ENCODE measurements around the gene PODXL.
"Not testable (repeated sequence)": the region's sequence is repeated elsewhere in the genome, so short reads cannot be mapped to it uniquely, and the experiment has no call there.

The PODXL gene

GRCh38 chr7:131480384-131481315, 75.8 kb downstream of the PODXL start:
- no peak for ATAC-seq (replicated peaks)
- Mint-ChIP-seq H3K4me3 (no peak overlapping the region), H3K36me3 (ENCODE audit: insufficient read depth) (peaks cover 14% of the 10 kb centered on the region), H3K4me1 (ENCODE audit: low read depth in 2 of 2) (no peaks in the 10 kb centered on the region), H3K27me3 (no peaks in the 10 kb centered on the region), H3K27ac (peak overlapping the region in 1 of 2 donors; percentile 28), H3K9me3 (no peaks in the 10 kb centered on the region)
- DNase-seq, result no peak

- no peaks in the 10 kb centered on the region for H3K9me3 Mint-ChIP-seq
- ATAC-seq (replicated peaks), result no peak
- no peaks in the 10 kb centered on the region for H3K4me1 Mint-ChIP-seq (ENCODE audit: low read depth in 2 of 2)
- no peaks in the 10 kb centered on the region for H3K27me3 Mint-ChIP-seq
- H3K36me3 Mint-ChIP-seq (ENCODE audit: insufficient read depth), result peaks cover 26% of the 10 kb centered on the region
- H3K4me3 Mint-ChIP-seq, result no peak overlapping the region
- H3K27ac Mint-ChIP-seq, result peak overlapping the region in 1 of 2 donors; percentile 83
- DNase-seq, result no peak
Measured at GRCh38 chr7:131476740-131477139, 79.7 kb downstream of the PODXL start.

- Mint-ChIP-seq H3K36me3 (ENCODE audit: insufficient read depth) (peaks cover 49% of the 10 kb centered on the region), H3K9me3 (no peaks in the 10 kb centered on the region), H3K27ac (no peak overlapping the region), H3K4me1 (ENCODE audit: low read depth in 2 of 2) (no peaks in the 10 kb centered on the region), H3K27me3 (no peaks in the 10 kb centered on the region), H3K4me3 (no peak overlapping the region)
- ATAC-seq (replicated peaks) (no peak), DNase-seq (no peak)
Measured at GRCh38 chr7:131471250-131472004, 85.0 kb downstream of the PODXL start.

GRCh38 chr7:131467788-131468187, 88.6 kb downstream of the PODXL start:
- ATAC-seq (replicated peaks) (no peak), DNase-seq (no peak)
- Mint-ChIP-seq H3K4me1 (ENCODE audit: low read depth in 2 of 2) (no peaks in the 10 kb centered on the region), H3K27me3 (no peaks in the 10 kb centered on the region), H3K36me3 (ENCODE audit: insufficient read depth) (peaks cover 60% of the 10 kb centered on the region), H3K27ac (no peak overlapping the region), H3K9me3 (no peaks in the 10 kb centered on the region), H3K4me3 (no peak overlapping the region)

GRCh38 chr7:131466735-131467365, 89.6 kb downstream of the PODXL start:
- Mint-ChIP-seq H3K4me3 (no peak overlapping the region), H3K27ac (no peak overlapping the region), H3K9me3 (no peaks in the 10 kb centered on the region), H3K4me1 (ENCODE audit: low read depth in 2 of 2) (no peaks in the 10 kb centered on the region), H3K36me3 (ENCODE audit: insufficient read depth) (peaks cover 56% of the 10 kb centered on the region), H3K27me3 (no peaks in the 10 kb centered on the region)
- ATAC-seq (replicated peaks), result no peak
- no peak for DNase-seq

GRCh38 chr7:131462715-131463114, 93.7 kb downstream of the PODXL start:
- not testable (repeated sequence) for H3K27me3 Mint-ChIP-seq; DNase-seq; ATAC-seq (replicated peaks); H3K4me3 Mint-ChIP-seq; H3K9me3 Mint-ChIP-seq; H3K4me1 Mint-ChIP-seq (ENCODE audit: low read depth in 2 of 2)
- Mint-ChIP-seq H3K36me3 (ENCODE audit: insufficient read depth) (peaks cover 35% of the 10 kb centered on the region), H3K27ac (peak overlapping the region in 1 of 2 donors; percentile 35)

- Mint-ChIP-seq H3K4me3 (no peak overlapping the region), H3K36me3 (ENCODE audit: insufficient read depth) (peaks cover 36% of the 10 kb centered on the region), H3K27me3 (no peaks in the 10 kb centered on the region), H3K4me1 (ENCODE audit: low read depth in 2 of 2) (peaks cover 0 to 10% of the 10 kb centered on the region in 2 donors), H3K27ac (peak overlapping the region in 1 of 2 donors; percentile 35), H3K9me3 (no peaks in the 10 kb centered on the region)
- ATAC-seq (replicated peaks) (no peak), DNase-seq (no peak)
Measured at GRCh38 chr7:131462059-131462458, 94.4 kb downstream of the PODXL start.

GRCh38 chr7:131459256-131459655, 97.2 kb downstream of the PODXL start:
- Mint-ChIP-seq H3K4me1 (ENCODE audit: low read depth in 2 of 2) (peaks cover 0 to 10% of the 10 kb centered on the region in 2 donors), H3K4me3 (no peak overlapping the region), H3K27me3 (no peaks in the 10 kb centered on the region), H3K27ac (peak overlapping the region in 1 of 2 donors; percentile 66), H3K36me3 (ENCODE audit: insufficient read depth) (peaks cover 24% of the 10 kb centered on the region), H3K9me3 (no peaks in the 10 kb centered on the region)
- ATAC-seq (replicated peaks) (no peak), DNase-seq (no peak)

GRCh38 chr7:131456338-131456737, 100.1 kb downstream of the PODXL start:
- H3K36me3 Mint-ChIP-seq (ENCODE audit: insufficient read depth), result peaks cover 24% of the 10 kb centered on the region
- no peaks in the 10 kb centered on the region for H3K27me3 Mint-ChIP-seq
- no peak overlapping the region for H3K4me3 Mint-ChIP-seq
- H3K9me3 Mint-ChIP-seq, result no peaks in the 10 kb centered on the region
- peaks cover 0 to 10% of the 10 kb centered on the region in 2 donors for H3K4me1 Mint-ChIP-seq (ENCODE audit: low read depth in 2 of 2)
- ATAC-seq (replicated peaks), result no peak
- no peak overlapping the region for H3K27ac Mint-ChIP-seq
- DNase-seq, result no peak

- Mint-ChIP-seq H3K9me3 (no peaks in the 10 kb centered on the region), H3K4me3 (no peak overlapping the region), H3K27me3 (no peaks in the 10 kb centered on the region), H3K36me3 (ENCODE audit: insufficient read depth) (peaks cover 24% of the 10 kb centered on the region), H3K27ac (no peak overlapping the region), H3K4me1 (ENCODE audit: low read depth in 2 of 2) (peaks cover 0 to 10% of the 10 kb centered on the region in 2 donors)
- DNase-seq (no peak), ATAC-seq (replicated peaks) (no peak)
Measured at GRCh38 chr7:131455546-131455945, 100.9 kb downstream of the PODXL start.

- Mint-ChIP-seq H3K36me3 (ENCODE audit: insufficient read depth) (peaks cover 24% of the 10 kb centered on the region), H3K27me3 (no peaks in the 10 kb centered on the region), H3K9me3 (no peaks in the 10 kb centered on the region), H3K4me1 (ENCODE audit: low read depth in 2 of 2) (peaks cover 0 to 11% of the 10 kb centered on the region in 2 donors), H3K4me3 (no peak overlapping the region), H3K27ac (no peak overlapping the region)
- DNase-seq, result no peak
- ATAC-seq (replicated peaks), result no peak
Measured at GRCh38 chr7:131455001-131455400, 101.4 kb downstream of the PODXL start.

- H3K9me3 Mint-ChIP-seq, result no peaks in the 10 kb centered on the region
- no peak for DNase-seq
- peaks cover 24% of the 10 kb centered on the region for H3K36me3 Mint-ChIP-seq (ENCODE audit: insufficient read depth)
- no peak for ATAC-seq (replicated peaks)
- no peak overlapping the region for H3K27ac Mint-ChIP-seq
- no peak overlapping the region for H3K4me3 Mint-ChIP-seq
- H3K4me1 Mint-ChIP-seq (ENCODE audit: low read depth in 2 of 2), result peaks cover 0 to 16% of the 10 kb centered on the region in 2 donors
- H3K27me3 Mint-ChIP-seq, result no peaks in the 10 kb centered on the region
Measured at GRCh38 chr7:131454498-131454897, 101.9 kb downstream of the PODXL start.
